Neural cell (in vitro differentiated cells): ENCODE results near the gene OSBP2. TPM values are rescaled to one million over a fixed set of nuclear protein-coding genes. Genes with fewer than 3 reads are reported as not detected.

Experiments
- H2AFZ ChIP-seq: fragments of 200-600, 300-800 bp; sonication (generic), shearing (Covaris generic); 2 replicates; pipeline ENCODE4 v1.6.0; 2014; ENCODE audit warnings: low read depth, mild to moderate bottlenecking, antibody characterized with exemption, low read length, moderate library complexity
- H3F3A ChIP-seq: fragments of 200-600 bp; shearing (Covaris generic); 2 replicates; pipeline ENCODE4 v1.6.1; 2016; ENCODE audit warnings: mild to moderate bottlenecking, moderate library complexity, mixed read lengths, antibody characterized with exemption, low read length; ENCODE audit not compliant: insufficient read depth, poor library complexity, severe bottlenecking
- H3K27ac ChIP-seq: fragments of 200-600, 300-800 bp; sonication (generic), shearing (Covaris generic); 2 replicates; pipeline ENCODE4 v1.5.1; 2014; ENCODE audit warnings: mild to moderate bottlenecking, low read length, moderate library complexity
- H3K27me3 ChIP-seq: fragments of 300-800, 200-600 bp; sonication (generic), shearing (Covaris generic); 2 replicates; pipeline ENCODE4 v1.6.0; 2014; ENCODE audit warnings: mild to moderate bottlenecking, low read depth, low read length, moderate library complexity; ENCODE audit not compliant: insufficient read depth
- H3K36me3 ChIP-seq: fragments of 300-800, 200-600 bp; sonication (generic), shearing (Covaris generic); 2 replicates; pipeline ENCODE4 v1.5.1; 2014; ENCODE audit warnings: mild to moderate bottlenecking, antibody characterized with exemption, low read length, moderate library complexity; ENCODE audit not compliant: insufficient read depth
- H3K4me2 ChIP-seq: fragments of 300-800, 200-600 bp; sonication (generic), shearing (Covaris generic); 2 replicates; pipeline ENCODE4 v1.6.0; 2014; ENCODE audit warnings: mild to moderate bottlenecking, low read length
- H3K4me3 ChIP-seq: fragments of 300-800, 200-600 bp; sonication (generic), shearing (Covaris generic); 2 replicates; pipeline ENCODE4 v1.5.1; 2014; ENCODE audit warnings: mild to moderate bottlenecking, low read length, moderate library complexity
- H3K79me2 ChIP-seq: fragments of 200-600 bp; shearing (Covaris generic); replicated peaks from 2 replicates; pipeline ENCODE4 v1.6.0; 2014; ENCODE audit warnings: mild to moderate bottlenecking, low read length, moderate library complexity; ENCODE audit not compliant: insufficient read depth
- H3K9ac ChIP-seq: fragments of 300-800, 200-600 bp; sonication (generic), shearing (Covaris generic); 2 replicates; pipeline ENCODE4 v1.6.1; 2016; ENCODE audit warnings: mild to moderate bottlenecking, low read length, mixed read lengths
- H3K9me2 ChIP-seq: fragments of 200-600 bp; shearing (Covaris generic); 2 replicates; pipeline ENCODE4 v1.6.1; 2016; ENCODE audit warnings: mild to moderate bottlenecking, low read length, mixed read lengths; ENCODE audit not compliant: insufficient read depth
- H3K9me3 ChIP-seq: fragments of 200-600, 300-800 bp; sonication (generic), shearing (Covaris generic); 2 replicates; pipeline ENCODE4 v1.6.1; 2016; ENCODE audit warnings: mild to moderate bottlenecking, mixed run types, low read length, moderate library complexity, mixed read lengths
- H4K20me1 ChIP-seq: fragments of 200-600 bp; shearing (Covaris generic); 2 replicates; pipeline ENCODE4 v1.6.1; 2016; ENCODE audit warnings: mild to moderate bottlenecking, mixed run types; ENCODE audit not compliant: insufficient read depth
- EP300 ChIP-seq: fragments of 450-650 bp; conservative IDR thresholded peaks from 2 replicates; pipeline ENCODE4 v1.6.1; 2014; ENCODE audit warnings: antibody characterized with exemption, mild to moderate bottlenecking, moderate library complexity; ENCODE audit not compliant: poor library complexity, severe bottlenecking
- EZH2 ChIP-seq: fragments of 200-600, 300-800 bp; shearing (Covaris generic), sonication (generic); IDR thresholded peaks from 2 replicates; pipeline ENCODE4 v1.6.1; 2014; ENCODE audit warnings: antibody characterized with exemption, low read length, borderline replicate concordance, mild to moderate bottlenecking; ENCODE audit not compliant: insufficient read depth, poor library complexity, severe bottlenecking
- MXI1 ChIP-seq: fragments of 450-650 bp; conservative IDR thresholded peaks from 2 replicates; pipeline ENCODE4 v1.6.1; 2014; ENCODE audit warnings: antibody characterized with exemption, mild to moderate bottlenecking; ENCODE audit not compliant: poor library complexity, severe bottlenecking
- POLR2AphosphoS5 ChIP-seq: IDR thresholded peaks from 2 replicates; pipeline ENCODE4 v1.6.1; 2012
- RAD21 ChIP-seq: fragments of 450-650 bp; conservative IDR thresholded peaks from 2 replicates; pipeline ENCODE4 v1.6.1; 2014; ENCODE audit warnings: antibody characterized with exemption, mild to moderate bottlenecking, moderate library complexity
- REST ChIP-seq: IDR thresholded peaks from 2 replicates; pipeline ENCODE4 v1.6.1; 2012; ENCODE audit warnings: borderline replicate concordance
- SMC3 ChIP-seq: fragments of 450-650 bp; conservative IDR thresholded peaks from 2 replicates; pipeline ENCODE4 v1.6.1; 2014; ENCODE audit warnings: antibody characterized with exemption, mild to moderate bottlenecking, moderate library complexity; ENCODE audit not compliant: poor library complexity
- TAF1 ChIP-seq: IDR thresholded peaks from 2 replicates; pipeline ENCODE4 v1.6.1; 2012; ENCODE audit warnings: low read depth
- polyA plus RNA-seq: library from polyadenylated mRNA; depleted of rRNA; stranded (reverse); fragments of >200 nt; gene quantifications from 2 replicates; pipeline ENCODE4 v1.2.3, GENCODE V29; 2014
- TF ChIP-seq, protein P1 (sequence below): fragments of 450-650 bp; IDR thresholded peaks from 2 replicates; pipeline ENCODE4 v1.5.1; 2014; ENCODE audit warnings: antibody characterized with exemption, mild to moderate bottlenecking, moderate library complexity; ENCODE audit not compliant: poor library complexity, severe bottlenecking

OSBP2 gene
- polyA plus RNA-seq, 1 donor from 2014 or later = 8.7 TPM

GRCh38 chr22:30826670-30827355 is 132.1 kb downstream of the OSBP2 start:
- no peaks in the 10 kb centered on the region for H3K9me3 ChIP-seq
- TF ChIP-seq MXI1 = no peak
- TF ChIP-seq EZH2 = no peak
- no peak overlapping the region for H2AFZ ChIP-seq
- H3K9ac ChIP-seq = no peak overlapping the region
- no peak overlapping the region for H3K4me3 ChIP-seq
- no peaks in the 10 kb centered on the region for H3K9me2 ChIP-seq
- no peak overlapping the region for H3K27ac ChIP-seq
- H3K4me2 ChIP-seq = no peak overlapping the region
- H3K79me2 ChIP-seq = no peaks in the 10 kb centered on the region
- no peaks in the 10 kb centered on the region for H3F3A ChIP-seq
- no peaks in the 10 kb centered on the region for H3K36me3 ChIP-seq
- H3K27me3 ChIP-seq = peaks cover 30% of the 10 kb centered on the region
- no peaks in the 10 kb centered on the region for H4K20me1 ChIP-seq

DNA sequence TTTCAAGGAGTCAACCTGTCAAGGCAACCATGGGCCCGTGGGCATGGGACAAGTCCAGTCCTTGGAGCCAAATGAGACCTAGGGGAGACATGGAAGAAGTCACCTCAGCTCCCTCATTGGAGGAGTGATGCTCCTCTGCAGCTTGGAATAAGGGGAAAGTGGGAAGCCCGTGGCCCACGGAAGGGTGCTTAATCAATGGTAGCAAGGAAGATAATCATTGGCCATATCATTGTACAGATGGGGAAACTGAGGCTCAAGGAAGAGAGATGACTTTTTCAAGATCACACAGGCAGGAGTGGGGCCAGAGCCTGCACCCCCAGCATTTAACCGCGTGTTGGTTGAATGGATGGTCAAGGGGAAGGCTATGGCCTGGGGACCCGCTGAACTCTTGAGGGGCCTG is 133.0 kb downstream of the OSBP2 start:
- Histone ChIP-seq H3K9me3 (no peaks in the 10 kb centered on the region), H3K9ac (no peak overlapping the region), H3K4me2 (no peak overlapping the region), H3K27me3 (peaks cover 22% of the 10 kb centered on the region), H3K27ac (no peak overlapping the region), H3K79me2 (no peaks in the 10 kb centered on the region), H3F3A (no peaks in the 10 kb centered on the region), H2AFZ (no peak overlapping the region), H4K20me1 (no peaks in the 10 kb centered on the region), H3K36me3 (no peaks in the 10 kb centered on the region), H3K4me3 (no peak overlapping the region), H3K9me2 (no peaks in the 10 kb centered on the region)
- TF ChIP-seq SMC3 = no peak
- no peak for TF ChIP-seq TAF1
- no peak for TF ChIP-seq MXI1
- TF ChIP-seq, protein P1, sequence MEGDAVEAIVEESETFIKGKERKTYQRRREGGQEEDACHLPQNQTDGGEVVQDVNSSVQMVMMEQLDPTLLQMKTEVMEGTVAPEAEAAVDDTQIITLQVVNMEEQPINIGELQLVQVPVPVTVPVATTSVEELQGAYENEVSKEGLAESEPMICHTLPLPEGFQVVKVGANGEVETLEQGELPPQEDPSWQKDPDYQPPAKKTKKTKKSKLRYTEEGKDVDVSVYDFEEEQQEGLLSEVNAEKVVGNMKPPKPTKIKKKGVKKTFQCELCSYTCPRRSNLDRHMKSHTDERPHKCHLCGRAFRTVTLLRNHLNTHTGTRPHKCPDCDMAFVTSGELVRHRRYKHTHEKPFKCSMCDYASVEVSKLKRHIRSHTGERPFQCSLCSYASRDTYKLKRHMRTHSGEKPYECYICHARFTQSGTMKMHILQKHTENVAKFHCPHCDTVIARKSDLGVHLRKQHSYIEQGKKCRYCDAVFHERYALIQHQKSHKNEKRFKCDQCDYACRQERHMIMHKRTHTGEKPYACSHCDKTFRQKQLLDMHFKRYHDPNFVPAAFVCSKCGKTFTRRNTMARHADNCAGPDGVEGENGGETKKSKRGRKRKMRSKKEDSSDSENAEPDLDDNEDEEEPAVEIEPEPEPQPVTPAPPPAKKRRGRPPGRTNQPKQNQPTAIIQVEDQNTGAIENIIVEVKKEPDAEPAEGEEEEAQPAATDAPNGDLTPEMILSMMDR = no peak
- TF ChIP-seq EP300 = no peak
- TF ChIP-seq REST = no peak
- no peak for TF ChIP-seq EZH2
- TF ChIP-seq RAD21 = no peak
- no peak for TF ChIP-seq POLR2AphosphoS5
